Neural progenitor cell (in vitro differentiated cells): ENCODE measurements around the gene DNAJB8. TPM values are rescaled to one million over a fixed set of nuclear protein-coding genes. Genes with fewer than 3 reads are reported as not detected.

Source experiments
- DNase-seq: peaks from one replicate; pipeline ENCODE4 v3.0.0-alpha.2; 2016; ENCODE audit warnings: low spot score
- H2AFZ ChIP-seq: fragments of 200-600 bp; sonication (generic); replicated peaks from 2 replicates; pipeline ENCODE4 v1.6.1; 2016; ENCODE audit warnings: antibody characterized with exemption
- H3F3A ChIP-seq: fragments of 200-600 bp; sonication (generic); 2 replicates; pipeline ENCODE4 v1.6.1; 2016; ENCODE audit warnings: antibody characterized with exemption, low read depth
- H3K27ac ChIP-seq: fragments of 200-600 bp; sonication (generic); 2 replicates; pipeline ENCODE4 v1.5.1; 2016; ENCODE audit warnings: mild to moderate bottlenecking
- H3K27me3 ChIP-seq: fragments of 200-600 bp; sonication (generic); 2 replicates; pipeline ENCODE4 v1.6.1; 2016; ENCODE audit warnings: mild to moderate bottlenecking, moderate library complexity
- H3K36me3 ChIP-seq: fragments of 200-600 bp; sonication (generic); 2 replicates; pipeline ENCODE4 v1.5.1; 2016
- H3K4me1 ChIP-seq: fragments of 200-600 bp; sonication (generic); 2 replicates; pipeline ENCODE4 v1.6.1; 2016; ENCODE audit warnings: mixed run types
- H3K4me2 ChIP-seq: fragments of 200-600 bp; sonication (generic); 2 replicates; pipeline ENCODE4 v1.6.1; 2016
- H3K4me3 ChIP-seq: fragments of 200-600 bp; sonication (generic); 2 replicates; pipeline ENCODE4 v1.5.1; 2016
- H3K79me2 ChIP-seq: fragments of 200-600 bp; sonication (generic); 2 replicates; pipeline ENCODE4 v1.6.1; 2016; ENCODE audit warnings: low read depth
- H3K9ac ChIP-seq: fragments of 200-600 bp; sonication (generic); 2 replicates; pipeline ENCODE4 v1.6.1; 2016
- H3K9me3 ChIP-seq: fragments of 200-600 bp; sonication (generic); 2 replicates; pipeline ENCODE4 v1.5.1; 2016; ENCODE audit warnings: low read depth
- H4K20me1 ChIP-seq: fragments of 200-600 bp; sonication (generic); 2 replicates; pipeline ENCODE4 v1.6.1; 2016; ENCODE audit warnings: low read depth
- H3K27ac Mint-ChIP-seq: 3 replicates; pipeline ENCODE4 v1.8.0; 2021; ENCODE audit warnings: mixed read lengths
- H3K27me3 Mint-ChIP-seq: 2 replicates; pipeline ENCODE4 v1.8.0; 2022; ENCODE audit warnings: low read depth, mild to moderate bottlenecking, inconsistent platforms, moderate library complexity, mixed read lengths; ENCODE audit not compliant: insufficient read depth
- H3K36me3 Mint-ChIP-seq: 3 replicates; pipeline ENCODE4 v1.8.0; 2021; ENCODE audit warnings: mixed read lengths
- H3K4me1 Mint-ChIP-seq: 3 replicates; pipeline ENCODE4 v1.8.0; 2021; ENCODE audit warnings: mixed read lengths
- H3K4me3 Mint-ChIP-seq: 3 replicates; pipeline ENCODE4 v1.8.0; 2021; ENCODE audit warnings: mild to moderate bottlenecking, moderate library complexity, mixed read lengths
- H3K9me3 Mint-ChIP-seq: 3 replicates; pipeline ENCODE4 v1.8.0; 2020; ENCODE audit warnings: mixed read lengths
- CTCF ChIP-seq: fragments of 200-600 bp; sonication (generic); IDR thresholded peaks from 2 replicates; pipeline ENCODE4 v1.5.1; 2017; ENCODE audit warnings: antibody characterized with exemption, mild to moderate bottlenecking
- EZH2 ChIP-seq: fragments of 200-600 bp; sonication (generic); IDR thresholded peaks from 2 replicates; pipeline ENCODE4 v1.6.1; 2017; ENCODE audit warnings: antibody characterized with exemption, mild to moderate bottlenecking, moderate library complexity
- EZH2phosphoT487 ChIP-seq: fragments of 200-600 bp; sonication (generic); IDR thresholded peaks from 2 replicates; pipeline ENCODE4 v1.6.1; 2017; ENCODE audit warnings: antibody characterized with exemption
- total RNA-seq: library from RNA; depleted of rRNA; stranded (reverse); fragments of >200 nt; gene quantifications from 2 replicates; pipeline ENCODE4 v1.2.3, GENCODE V29; 2015; ENCODE audit warnings: low replicate concordance

Gene DNAJB8
- total RNA-seq, 1 donor from 2014 or later: not detected

DNA sequence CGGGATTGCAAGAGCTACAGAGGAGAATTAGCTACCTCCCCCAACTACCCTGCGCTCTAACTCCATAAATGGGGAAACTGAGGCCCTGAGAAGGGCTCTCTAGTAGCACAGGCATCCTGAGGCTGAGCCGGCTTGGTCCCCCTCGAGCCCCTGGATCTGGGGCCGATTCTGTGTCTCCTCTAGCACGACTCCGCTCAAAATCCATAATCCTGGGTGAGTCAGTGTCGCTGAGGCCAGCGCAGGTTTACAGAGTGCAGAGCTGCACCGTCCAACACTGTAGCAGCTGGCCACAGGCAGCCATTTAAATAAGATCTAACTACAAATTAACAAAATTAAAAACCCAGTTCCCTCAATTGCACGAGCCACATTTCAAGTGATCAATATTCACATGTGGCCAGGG lies 15.5 kb upstream of the DNAJB8 start:
- H3K4me3 ChIP-seq: peak overlapping the region; percentile 24
- no peaks in the 10 kb centered on the region for H3K9me3 Mint-ChIP-seq
- peaks cover 50% of the 10 kb centered on the region for H3K4me1 ChIP-seq

GRCh38 chr3:128481438-128481942 lies 14.8 kb upstream of the DNAJB8 start:
- no peak overlapping the region for H2AFZ ChIP-seq
- H3F3A ChIP-seq: peaks cover 28% of the 10 kb centered on the region
- peak; percentile 70 for DNase-seq
- no peak overlapping the region for H3K27ac ChIP-seq
- Mint-ChIP-seq H3K9me3 (no peaks in the 10 kb centered on the region), H3K4me3 (no peak overlapping the region), H3K27me3 (peaks cover 71% of the 10 kb centered on the region), H3K4me1 (peaks cover 39% of the 10 kb centered on the region), H3K27ac (no peak overlapping the region), H3K36me3 (no peaks in the 10 kb centered on the region)
- peaks cover 44% of the 10 kb centered on the region for H3K4me1 ChIP-seq
- H4K20me1 ChIP-seq: peaks cover 60% of the 10 kb centered on the region
- H3K9ac ChIP-seq: no peak overlapping the region
- H3K4me3 ChIP-seq: peak overlapping the region; percentile 24
- H3K4me2 ChIP-seq: peak overlapping the region; percentile 61
- H3K27me3 ChIP-seq: peaks cover 100% of the 10 kb centered on the region
- H3K79me2 ChIP-seq: no peaks in the 10 kb centered on the region
- TF ChIP-seq EZH2 (no peak), EZH2phosphoT487 (no peak), CTCF (no peak)
- H3K9me3 ChIP-seq: no peaks in the 10 kb centered on the region
- no peaks in the 10 kb centered on the region for H3K36me3 ChIP-seq

More for the DNA sequence above, 15.5 kb upstream of the DNAJB8 start:
- peaks cover 75% of the 10 kb centered on the region for H3K27me3 Mint-ChIP-seq
- Histone ChIP-seq H3K27ac (no peak overlapping the region), H3K79me2 (no peaks in the 10 kb centered on the region), H3K9ac (no peak overlapping the region), H3K4me2 (peak overlapping the region; percentile 61), H3K36me3 (no peaks in the 10 kb centered on the region), H3K27me3 (peaks cover 100% of the 10 kb centered on the region), H4K20me1 (peaks cover 67% of the 10 kb centered on the region), H3K9me3 (no peaks in the 10 kb centered on the region), H2AFZ (no peak overlapping the region), H3F3A (peaks cover 28% of the 10 kb centered on the region)
- TF ChIP-seq CTCF (no peak), EZH2 (peak; percentile 28), EZH2phosphoT487 (no peak)
- H3K27ac Mint-ChIP-seq: no peak overlapping the region
- peak overlapping the region; percentile 63 for H3K4me3 Mint-ChIP-seq
- H3K36me3 Mint-ChIP-seq: no peaks in the 10 kb centered on the region
- H3K4me1 Mint-ChIP-seq: peaks cover 41% of the 10 kb centered on the region
- DNase-seq: peak; percentile 48

GRCh38 chr3:128480717-128481437 lies 14.2 kb upstream of the DNAJB8 start:
- Mint-ChIP-seq H3K27ac (no peak overlapping the region), H3K4me1 (peaks cover 35% of the 10 kb centered on the region), H3K4me3 (no peak overlapping the region), H3K9me3 (no peaks in the 10 kb centered on the region), H3K27me3 (peaks cover 65% of the 10 kb centered on the region), H3K36me3 (no peaks in the 10 kb centered on the region)
- no peak overlapping the region for H2AFZ ChIP-seq
- no peak overlapping the region for H3K27ac ChIP-seq
- peaks cover 54% of the 10 kb centered on the region for H4K20me1 ChIP-seq
- H3K27me3 ChIP-seq: peaks cover 100% of the 10 kb centered on the region
- peak overlapping the region; percentile 61 for H3K4me2 ChIP-seq
- H3K4me1 ChIP-seq: peaks cover 41% of the 10 kb centered on the region
- no peaks in the 10 kb centered on the region for H3K36me3 ChIP-seq
- no peaks in the 10 kb centered on the region for H3K79me2 ChIP-seq
- H3F3A ChIP-seq: peaks cover 28% of the 10 kb centered on the region
- no peak for DNase-seq
- H3K9ac ChIP-seq: no peak overlapping the region
- H3K9me3 ChIP-seq: no peaks in the 10 kb centered on the region
- TF ChIP-seq EZH2phosphoT487 (no peak), CTCF (no peak), EZH2 (no peak)
- H3K4me3 ChIP-seq: no peak overlapping the region
